Endothelial cell of umbilical vein (primary cell): ENCODE results near the gene LINGO4. TPM values are rescaled to one million over a fixed set of nuclear protein-coding genes. Genes with fewer than 3 reads are reported as not detected.
A peak's percentile ranks its signal among the peaks of the same experiment; 100 is the strongest.

Experiments used
- BruUV-seq: library from RNA; stranded (reverse); fragments of 400-500 nt; replicated peaks from 2 replicates; lab custom pipeline; 2021; lab: Mats Ljungman, UMichigan
- CTCF ChIA-PET: fragments of 300-600, 350-600 bp; sonication (Branson Sonifier 250); formaldehyde crosslinking; loops from one replicate; lab custom pipeline; 2021; ENCODE audit warnings: antibody characterized with exemption, inconsistent platforms; lab: Charles Lee
- POLR2A ChIA-PET: fragments of 300-600, 350-600 bp; sonication (Branson Sonifier 250); formaldehyde crosslinking; loops from one replicate; lab custom pipeline; 2021; ENCODE audit warnings: antibody characterized with exemption, inconsistent platforms; lab: Charles Lee
- DNase-seq: peaks from one replicate; pipeline ENCODE4 v3.0.0-alpha.2; 2011; ENCODE audit warnings: low read depth, low spot score
- FAIRE-seq: peaks from 2 replicates; lab custom pipeline; 2011; peaks lifted over from hg19 to GRCh38; lab: Jason Lieb, UNC
- H2AFZ ChIP-seq: 2 replicates; pipeline ENCODE4 v1.6.0; 2012; ENCODE audit warnings: low read depth, low read length, control low read depth, inconsistent platforms
- H3K27ac ChIP-seq: 2 replicates; pipeline ENCODE4 v1.5.1; 2011; ENCODE audit warnings: low read depth, mild to moderate bottlenecking, control low read depth, low read length, moderate library complexity; ENCODE audit not compliant: insufficient read depth
- H3K27me3 ChIP-seq, 2 experiments: 2 replicates each; pipeline versions ENCODE4 v1.6.0 to v1.6.1; 2011; ENCODE audit warnings: low read length in 2 of 2, mixed read lengths in 1 of 2; ENCODE audit not compliant: control insufficient read depth in 2 of 2, insufficient read depth in 2 of 2
- H3K36me3 ChIP-seq, 2 experiments: 2 replicates in 1 of 2; 3 replicates in 1 of 2; pipeline ENCODE4 v1.5.1; 2011; ENCODE audit warnings: low read length in 2 of 2, mild to moderate bottlenecking in 1 of 2, moderate library complexity in 1 of 2; ENCODE audit not compliant: control insufficient read depth in 2 of 2, insufficient read depth in 2 of 2; ENCODE audit errors: extremely low read depth in 1 of 2
- H3K4me1 ChIP-seq: 3 replicates; pipeline ENCODE4 v1.5.1; 2011; ENCODE audit warnings: mild to moderate bottlenecking, low read length; ENCODE audit not compliant: control insufficient read depth, insufficient read depth; ENCODE audit errors: extremely low read depth
- H3K4me2 ChIP-seq: 2 replicates; pipeline ENCODE4 v1.6.1; 2011; ENCODE audit warnings: low read length, control low read depth, mixed read lengths; ENCODE audit not compliant: insufficient read depth
- H3K4me3 ChIP-seq, 3 experiments: fragments of 200-600 bp in 1 of 3; sonication (generic), shearing (Covaris generic) in 1 of 3; replicated peaks in 1 of 3; 2 replicates each; pipeline ENCODE4 v1.5.1; 2011 to 2016; ENCODE audit warnings: control low read depth in 3 of 3, low read length in 3 of 3, mild to moderate bottlenecking in 2 of 3, inconsistent platforms in 1 of 3, low read depth in 1 of 3, moderate library complexity in 1 of 3; ENCODE audit not compliant: insufficient read depth in 1 of 3
- H3K79me2 ChIP-seq: 2 replicates; pipeline ENCODE4 v1.6.0; 2012; ENCODE audit warnings: low read length, inconsistent platforms; ENCODE audit not compliant: control insufficient read depth, insufficient read depth
- H3K9ac ChIP-seq: replicated peaks from 2 replicates; pipeline ENCODE3; 2011; ENCODE audit warnings: low read length, control low read depth; ENCODE audit not compliant: insufficient read depth; ENCODE audit errors: extremely low read depth
- H3K9me1 ChIP-seq: replicated peaks from 3 replicates; pipeline ENCODE4 v1.6.0; 2011; ENCODE audit warnings: mild to moderate bottlenecking, low read length; ENCODE audit not compliant: control insufficient read depth, insufficient read depth; ENCODE audit errors: extremely low read depth
- H3K9me3 ChIP-seq: replicated peaks from 2 replicates; pipeline ENCODE4 v1.5.1; 2012; ENCODE audit warnings: low read length, inconsistent platforms; ENCODE audit not compliant: control insufficient read depth, insufficient read depth
- H4K20me1 ChIP-seq: replicated peaks from 2 replicates; pipeline ENCODE3; 2011; ENCODE audit warnings: mild to moderate bottlenecking, low read length; ENCODE audit not compliant: control insufficient read depth, insufficient read depth; ENCODE audit errors: extremely low read depth
- FOS ChIP-seq: IDR thresholded peaks from 2 replicates; pipeline ENCODE4 v1.6.1; 2011; ENCODE audit warnings: mild to moderate bottlenecking, low read length, moderate library complexity, borderline replicate concordance; ENCODE audit not compliant: insufficient read depth
- GATA2 ChIP-seq: IDR thresholded peaks from 2 replicates; pipeline ENCODE4 v1.7.0; 2011; ENCODE audit warnings: low read depth, mild to moderate bottlenecking, moderate library complexity, mixed read lengths, low read length; ENCODE audit not compliant: insufficient read length, insufficient read depth
- JUN ChIP-seq: IDR thresholded peaks from 2 replicates; pipeline ENCODE4 v1.6.1; 2011; ENCODE audit warnings: borderline replicate concordance, low read depth; ENCODE audit not compliant: insufficient read length, insufficient read depth
- MYC ChIP-seq: IDR thresholded peaks from one replicate; pipeline ENCODE4 v1.6.1; 2011; ENCODE audit warnings: mild to moderate bottlenecking, low read depth, low read length
- dilution Hi-C: fragments of 300-500 bp; cut with MboI; formaldehyde crosslinking; loops from one replicate; pipeline ENCODE4 v1.15.0; 2019; ENCODE audit warnings: low sequenced_read_pairs; ENCODE audit not compliant: extremely low pct_ligation_motif_present
- intact Hi-C: fragments of 100-400 bp; cut with micrococcal nuclease; formaldehyde crosslinking; loops from one replicate; pipeline ENCODE4 v1.10.0; 2022
- polyA plus RNA-seq, 4 experiments: library from polyadenylated mRNA; depleted of rRNA in 3 of 4; stranded (reverse) in 3 of 4; unstranded in 1 of 4; fragments of >200 nt; gene quantifications; 2 replicates each; pipeline versions ENCODE4 v1.2.1 to v1.2.3, GENCODE V29; 2011 to 2012; ENCODE audit warnings: missing spikeins in 1 of 4
- total RNA-seq: library from RNA; stranded (reverse); gene quantifications from 2 replicates; pipeline ENCODE4 v1.2.3, GENCODE V29; 2021

The LINGO4 gene
- total and polyA plus RNA-seq, 2 donors (not counting 3 experiments of a cell fraction or from before 2014, with no cell fraction given): not detected

GRCh38 chr1:151846686-151847237 is 41.5 kb upstream of the LINGO4 start:
- POLR2A ChIA-PET: no interaction called here
- CTCF ChIA-PET: interaction anchor here (0.6 to 3.6 kb wide), 6 partner anchors 12 to 155 kb away, joined by 3 to 22 read pairs (median 4); partner anchors contain the start of gene TDRKH

GRCh38 chr1:151846062-151846568 is 40.9 kb upstream of the LINGO4 start:
- DNase-seq (peak; percentile 60), FAIRE-seq (peak; percentile 64)
- H3K4me2 ChIP-seq: peak overlapping the region; percentile 23
- H3K9me1 ChIP-seq: no peaks in the 10 kb centered on the region
- H3K27me3 ChIP-seq: peaks cover 3 to 6% of the 10 kb centered on the region in 2 experiments
- no peaks in the 10 kb centered on the region for H3K9me3 ChIP-seq
- H3K9ac ChIP-seq: no peak overlapping the region
- ChIA-PET POLR2A (no interaction called here), CTCF (interaction anchor here (0.8 to 3.6 kb wide), 7 partner anchors 9 to 155 kb away, joined by 3 to 22 read pairs (median 4); partner anchors contain the start of gene TDRKH)
- no peak overlapping the region for H2AFZ ChIP-seq
- dilution Hi-C loops (no loop called here), intact Hi-C loops (loop anchor here (5.0 kb wide), 1 partner anchor 61 kb away; the partner anchor contains the start of gene THEM4)
- no peaks in the 10 kb centered on the region for H3K79me2 ChIP-seq
- H3K4me3 ChIP-seq: no peak overlapping the region
- no peaks in the 10 kb centered on the region for H4K20me1 ChIP-seq
- H3K27ac ChIP-seq: no peak overlapping the region
- peaks cover 19% of the 10 kb centered on the region for H3K4me1 ChIP-seq
- no TSS peak for BruUV-seq
- TF ChIP-seq JUN (no peak), MYC (no peak), FOS (peak; percentile 53), GATA2 (no peak)
- no peaks in the 10 kb centered on the region for H3K36me3 ChIP-seq

More at GRCh38 chr1:151846686-151847237, 41.5 kb upstream of the LINGO4 start:
- DNase-seq (no peak), FAIRE-seq (no peak)
- TF ChIP-seq GATA2: no peak
- no peaks in the 10 kb centered on the region for H3K9me3 ChIP-seq
- H3K36me3 ChIP-seq: no peaks in the 10 kb centered on the region
- H3K9me1 ChIP-seq: no peaks in the 10 kb centered on the region
- no peak overlapping the region for H2AFZ ChIP-seq
- peaks cover 3 to 6% of the 10 kb centered on the region in 2 experiments for H3K27me3 ChIP-seq
- no TSS peak for BruUV-seq
- H3K4me3 ChIP-seq: no peak overlapping the region
- intact Hi-C loops: loop anchor here (5.0 kb wide), 1 partner anchor 61 kb away; the partner anchor contains the start of gene THEM4
- peaks cover 17% of the 10 kb centered on the region for H3K4me1 ChIP-seq
- dilution Hi-C loops: no loop called here
- H3K79me2 ChIP-seq: no peaks in the 10 kb centered on the region
- no peak overlapping the region for H3K9ac ChIP-seq
- no peak overlapping the region for H3K27ac ChIP-seq
- H4K20me1 ChIP-seq: no peaks in the 10 kb centered on the region
- H3K4me2 ChIP-seq: no peak overlapping the region
